ENCODE results near the gene TMEM256. TPM values are rescaled to one million over a fixed set of nuclear protein-coding genes. Genes with fewer than 3 reads are reported as not detected.
A peak's percentile ranks its signal among the peaks of the same experiment; 100 is the strongest.

Gene TMEM256
- polyA plus RNA-seq, 3 donors = 39.2 to 81.4 (median 72.6) TPM

- Mint-ChIP-seq H3K36me3 (peaks cover 53 to 61% of the 10 kb centered on the region in 2 donors), H3K27me3 (ENCODE audit: low read depth in 3 of 3) (peaks cover 8 to 19% (median 15%) of the 10 kb centered on the region in 3 donors), H3K4me3 (no peak overlapping the region), H3K27ac (peak overlapping the region in 1 of 7 donors; percentile 69), H3K9me3 (peaks cover 0 to 2% (median 0%) of the 10 kb centered on the region in 7 donors), H3K4me1 (peaks cover 14% of the 10 kb centered on the region)
- no peak for TF ChIP-seq CTCF (IDR thresholded peaks at IDR 0.05)
- H3K9me3 ChIP-seq (replicated peaks in 1 of 2; ENCODE audit: control insufficient read depth in 1 of 2, insufficient read depth in 1 of 2, low read length in 2 of 2) = no peaks in the 10 kb centered on the region
- peaks cover 0 to 11% of the 10 kb centered on the region in 2 donors for H3K27me3 ChIP-seq (ENCODE audit: control insufficient read depth in 2 of 2, insufficient read depth in 2 of 2, low read length in 2 of 2)
- H3K79me2 ChIP-seq (ENCODE audit: insufficient read depth, low read length) = no peaks in the 10 kb centered on the region
- peaks cover 31 to 52% of the 10 kb centered on the region in 2 donors for H3K36me3 ChIP-seq (replicated peaks in 1 of 2; ENCODE audit: control insufficient read depth in 1 of 2, insufficient read depth in 2 of 2, low read length in 2 of 2)
- 98% methylated on average over 9 of the region's 10 CpGs for WGBS (ENCODE audit: insufficient coverage)
- H3K4me1 ChIP-seq (ENCODE audit: control insufficient read depth in 1 of 2, insufficient read depth in 2 of 2, low read length in 2 of 2) = peaks cover 15 to 16% of the 10 kb centered on the region in 2 donors
- no peak overlapping the region for H3K9ac ChIP-seq (ENCODE audit: insufficient read depth, low read length, poor library complexity, severe bottlenecking)
- no peak overlapping the region for H3K4me3 ChIP-seq (replicated peaks in 1 of 3; ENCODE audit: low read depth in 2 of 3, low read length in 3 of 3)
- H4K20me1 ChIP-seq (ENCODE audit: insufficient read depth, low read length) = no peaks in the 10 kb centered on the region
- H3K27ac ChIP-seq (ENCODE audit: low read depth in 1 of 2, low read length in 2 of 2) = no peak overlapping the region
- intact Hi-C loops (cut with micrococcal nuclease) = loop anchor here in 1 of 2 donors (5.0 kb wide), 1 partner anchor 43 kb away; no protein-coding TSS in a partner anchor
- H2AFZ ChIP-seq (ENCODE audit: insufficient read depth, low read depth, low read length, poor library complexity, severe bottlenecking) = no peak overlapping the region
- no peak for DNase-seq
- no peak overlapping the region for H3K4me2 ChIP-seq (replicated peaks; ENCODE audit: extremely low read depth, low read length, poor library complexity, severe bottlenecking)
Observed at GRCh38 chr17:7388856-7389255, 15.0 kb downstream of the TMEM256 start.

GRCh38 chr17:7384489-7385081, 19.3 kb downstream of the TMEM256 start:
- H3K27ac Mint-ChIP-seq = peak overlapping the region in 2 of 7 donors; percentile 11 to 69
- no peak for DNase-seq
- H4K20me1 ChIP-seq (ENCODE audit: insufficient read depth, low read length) = no peaks in the 10 kb centered on the region
- H3K27ac ChIP-seq (ENCODE audit: low read depth in 1 of 2, low read length in 2 of 2) = no peak overlapping the region
- H3K27me3 Mint-ChIP-seq (ENCODE audit: low read depth in 3 of 3) = peaks cover 45 to 59% (median 57%) of the 10 kb centered on the region in 3 donors
- H3K4me2 ChIP-seq (replicated peaks; ENCODE audit: extremely low read depth, low read length, poor library complexity, severe bottlenecking) = peak overlapping the region; percentile 82
- peaks cover 18% of the 10 kb centered on the region for H3K4me1 Mint-ChIP-seq
- TF ChIP-seq CTCF (IDR thresholded peaks at IDR 0.05) = no peak
- H3K4me1 ChIP-seq (ENCODE audit: control insufficient read depth in 1 of 2, insufficient read depth in 2 of 2, low read length in 2 of 2) = peaks cover 16 to 23% of the 10 kb centered on the region in 2 donors
- H3K36me3 ChIP-seq (replicated peaks in 1 of 2; ENCODE audit: control insufficient read depth in 1 of 2, insufficient read depth in 2 of 2, low read length in 2 of 2) = peaks cover 14 to 20% of the 10 kb centered on the region in 2 donors
- peaks cover 30% of the 10 kb centered on the region in 2 donors for H3K36me3 Mint-ChIP-seq
- H3K4me3 ChIP-seq (replicated peaks in 1 of 3; ENCODE audit: low read depth in 2 of 3, low read length in 3 of 3) = peak overlapping the region in 2 of 3 experiments; percentile 8 to 69
- H3K9me3 ChIP-seq (replicated peaks in 1 of 2; ENCODE audit: control insufficient read depth in 1 of 2, insufficient read depth in 1 of 2, low read length in 2 of 2) = no peaks in the 10 kb centered on the region
- H3K9me3 Mint-ChIP-seq = peaks cover 0 to 14% (median 9%) of the 10 kb centered on the region in 7 donors
- H3K27me3 ChIP-seq (ENCODE audit: control insufficient read depth in 2 of 2, insufficient read depth in 2 of 2, low read length in 2 of 2) = peaks cover 33 to 52% of the 10 kb centered on the region in 2 donors
- intact Hi-C loops (cut with micrococcal nuclease) = loop anchor here in 1 of 2 donors (5.0 kb wide), 1 partner anchor 48 kb away; no protein-coding TSS in a partner anchor
- peak overlapping the region; percentile 71 for H2AFZ ChIP-seq (ENCODE audit: insufficient read depth, low read depth, low read length, poor library complexity, severe bottlenecking)
- H3K4me3 Mint-ChIP-seq = peak overlapping the region; percentile 62 to 76
- WGBS (ENCODE audit: insufficient coverage) = 48% methylated on average over 16 of the region's 23 CpGs
- peak overlapping the region; percentile 36 for H3K9ac ChIP-seq (ENCODE audit: insufficient read depth, low read length, poor library complexity, severe bottlenecking)
- no peaks in the 10 kb centered on the region for H3K79me2 ChIP-seq (ENCODE audit: insufficient read depth, low read length)

Data from CD14-positive monocyte (primary cell).